Thoracic aorta (tissue), 2 donors: ENCODE measurements around the gene RPTN. TPM values are rescaled to one million over a fixed set of nuclear protein-coding genes. Genes with fewer than 3 reads are reported as not detected.

Experiments
- ATAC-seq: fragments of 150-250 bp; one replicate; pipeline ENCODE4 v1.8.0; 2017; ENCODE audit warnings: low read depth; ENCODE audit not compliant: insufficient number of reproducible peaks, low FRiP score
- DNase-seq: peaks from one replicate; pipeline ENCODE4 v3.0.0-alpha.2; 2020; ENCODE audit warnings: low spot score
- H3K27ac ChIP-seq, 2 donors: fragments of 200-600 bp; sonication (generic); 1 replicate in 1 of 2; 2 replicates in 1 of 2; pipeline ENCODE4 v1.5.1; 2016; ENCODE audit warnings: mild to moderate bottlenecking in 2 of 2, moderate library complexity in 2 of 2
- H3K27me3 ChIP-seq: fragments of 200-600 bp; sonication (generic); replicated peaks from 2 replicates; pipeline ENCODE4 v1.6.0; 2016; ENCODE audit warnings: mild to moderate bottlenecking; ENCODE audit not compliant: insufficient read depth
- H3K36me3 ChIP-seq: fragments of 200-600 bp; sonication (generic); one replicate; pipeline ENCODE4 v1.5.1; 2016
- H3K4me1 ChIP-seq, 2 donors: fragments of 200-600 bp; sonication (generic); 1 replicate in 1 of 2; 2 replicates in 1 of 2; pipeline versions ENCODE4 v1.5.1 to v1.6.0; 2016; ENCODE audit warnings: low read depth in 2 of 2, mild to moderate bottlenecking in 1 of 2; ENCODE audit not compliant: control insufficient read depth in 1 of 2
- H3K4me3 ChIP-seq: fragments of 200-600 bp; sonication (generic); 2 replicates; pipeline ENCODE4 v1.5.1; 2016; ENCODE audit warnings: mild to moderate bottlenecking
- H3K9me3 ChIP-seq: fragments of 200-600 bp; sonication (generic); 2 replicates; pipeline ENCODE4 v1.5.1; 2016
- CTCF ChIP-seq: fragments of 200-600 bp; sonication (generic); IDR thresholded peaks from one replicate; pipeline ENCODE4 v1.5.1; 2019; ENCODE audit warnings: antibody characterized with exemption
- total RNA-seq, 2 donors: library from RNA; depleted of rRNA; stranded (reverse); fragments of >200 nt; gene quantifications; one replicate each; pipeline versions ENCODE4 v1.1.0 to v1.2.3, GENCODE V29; 2016

Gene RPTN
- total RNA-seq, 2 donors from 2014 or later, result not detected

GRCh38 chr1:152170287-152170905, 11.4 kb upstream of the RPTN start:
- H3K36me3 ChIP-seq, result no peaks in the 10 kb centered on the region
- peaks cover 11 to 33% of the 10 kb centered on the region in 2 donors for H3K4me1 ChIP-seq
- no peak for ATAC-seq
- H3K9me3 ChIP-seq, result no peaks in the 10 kb centered on the region
- H3K27ac ChIP-seq, result no peak overlapping the region
- no peak overlapping the region for H3K4me3 ChIP-seq
- no peaks in the 10 kb centered on the region for H3K27me3 ChIP-seq
- no peak for TF ChIP-seq CTCF
- no peak for DNase-seq

GRCh38 chr1:152169366-152170025, 10.5 kb upstream of the RPTN start:
- H3K36me3 ChIP-seq, result no peaks in the 10 kb centered on the region
- peaks cover 11 to 33% of the 10 kb centered on the region in 2 donors for H3K4me1 ChIP-seq
- no peak overlapping the region for H3K4me3 ChIP-seq
- TF ChIP-seq CTCF, result no peak
- no peaks in the 10 kb centered on the region for H3K9me3 ChIP-seq
- H3K27ac ChIP-seq, result no peak overlapping the region
- ATAC-seq (no peak), DNase-seq (no peak)
- no peaks in the 10 kb centered on the region for H3K27me3 ChIP-seq

- H3K36me3 ChIP-seq, result no peaks in the 10 kb centered on the region
- H3K4me1 ChIP-seq, result peaks cover 11 to 33% of the 10 kb centered on the region in 2 donors
- no peaks in the 10 kb centered on the region for H3K27me3 ChIP-seq
- H3K27ac ChIP-seq, result no peak overlapping the region
- no peak overlapping the region for H3K4me3 ChIP-seq
- ATAC-seq, result no peak
- TF ChIP-seq CTCF, result no peak
- H3K9me3 ChIP-seq, result no peaks in the 10 kb centered on the region
- no peak for DNase-seq
These were observed 9.5 kb upstream of the RPTN start for GRCh38 chr1:152168535-152168868.

GRCh38 chr1:152167835-152168534, 9.0 kb upstream of the RPTN start:
- ATAC-seq (no peak), DNase-seq (no peak)
- Histone ChIP-seq H3K9me3 (no peaks in the 10 kb centered on the region), H3K36me3 (no peaks in the 10 kb centered on the region), H3K4me1 (peaks cover 11 to 33% of the 10 kb centered on the region in 2 donors), H3K27me3 (no peaks in the 10 kb centered on the region), H3K27ac (peak overlapping the region in 1 of 2 donors; percentile 30), H3K4me3 (no peak overlapping the region)
- TF ChIP-seq CTCF, result no peak

DNA sequence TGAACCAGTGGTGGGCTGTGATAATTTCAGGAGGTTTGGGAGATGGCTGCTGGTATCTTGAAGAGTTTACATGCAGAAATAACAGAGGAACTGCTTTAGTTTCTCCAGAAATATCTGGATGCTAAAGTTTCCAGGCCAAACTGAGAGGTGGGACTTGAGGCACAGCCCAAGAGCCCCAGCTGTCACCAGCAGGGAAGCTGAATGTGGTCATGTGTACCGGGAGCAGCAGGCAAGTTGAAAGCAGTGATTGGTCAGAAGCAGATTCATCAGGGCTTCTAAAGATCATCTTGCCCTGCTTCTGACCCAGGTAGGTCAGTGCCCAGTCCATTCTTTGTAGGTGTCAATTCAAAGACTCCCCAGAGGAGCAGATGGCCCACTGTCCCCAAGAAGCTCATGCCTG, 7.9 kb upstream of the RPTN start:
- no peak overlapping the region for H3K27ac ChIP-seq
- no peak for TF ChIP-seq CTCF
- H3K36me3 ChIP-seq, result no peaks in the 10 kb centered on the region
- ATAC-seq, result no peak
- no peaks in the 10 kb centered on the region for H3K9me3 ChIP-seq
- H3K4me3 ChIP-seq, result no peak overlapping the region
- H3K4me1 ChIP-seq, result peaks cover 11 to 33% of the 10 kb centered on the region in 2 donors
- DNase-seq, result no peak
- H3K27me3 ChIP-seq, result no peaks in the 10 kb centered on the region
